ENCODE measurements around the gene VEZT. TPM values are rescaled to one million over a fixed set of nuclear protein-coding genes. Genes with fewer than 3 reads are reported as not detected.
"Not testable (repeated sequence)": the region's sequence is repeated elsewhere in the genome, so short reads cannot be mapped to it uniquely, and the experiment has no call there.

Gene VEZT
- total RNA-seq, 1 experiment from 2014 or later = 107 TPM

DNA sequence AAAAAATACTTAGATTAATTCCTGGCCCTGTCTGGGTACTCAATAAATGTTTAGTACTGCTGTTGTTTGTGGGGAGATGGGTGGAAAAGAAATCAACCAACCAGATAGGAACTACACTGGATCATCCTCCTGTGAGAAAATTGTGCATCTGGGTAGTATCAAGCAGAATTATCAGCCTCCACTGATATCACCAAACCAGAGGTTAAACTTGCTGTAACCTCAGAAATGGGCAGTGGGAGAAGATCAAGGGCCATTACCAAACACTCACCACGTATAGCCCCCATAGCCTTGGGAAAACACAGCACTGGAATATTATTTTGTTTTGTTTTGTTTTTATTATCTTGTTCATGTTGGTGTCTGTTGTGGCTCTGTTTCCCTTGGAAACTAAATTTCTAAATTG, 19.7 kb downstream of the VEZT start:
- ChIA-PET CTCF (no interaction called here), POLR2A (ENCODE audit: low non-redundant PET) (no interaction called here)
- Histone ChIP-seq H3K36me3 (ENCODE audit: insufficient read depth, low read length, poor library complexity, severe bottlenecking) (peaks cover 7% of the 10 kb centered on the region), H3K27me3 (replicated peaks; ENCODE audit: insufficient read depth, low read depth, low read length, poor library complexity) (no peaks in the 10 kb centered on the region), H3K9me3 (ENCODE audit: low read depth, low read length, poor library complexity, severe bottlenecking) (no peaks in the 10 kb centered on the region), H3K4me1 (ENCODE audit: insufficient read depth, low read length, poor library complexity, severe bottlenecking) (no peaks in the 10 kb centered on the region), H3K27ac (ENCODE audit: low read depth, low read length, poor library complexity, severe bottlenecking) (no peak overlapping the region), H3K4me3 (ENCODE audit: low read depth, low read length, poor library complexity, severe bottlenecking) (no peak overlapping the region)
- no peak for TF ChIP-seq EZH2 (IDR thresholded peaks at IDR 0.05; ENCODE audit: borderline replicate concordance, low read depth, low read length, poor library complexity, severe bottlenecking)
- TF ChIP-seq, protein P1, sequence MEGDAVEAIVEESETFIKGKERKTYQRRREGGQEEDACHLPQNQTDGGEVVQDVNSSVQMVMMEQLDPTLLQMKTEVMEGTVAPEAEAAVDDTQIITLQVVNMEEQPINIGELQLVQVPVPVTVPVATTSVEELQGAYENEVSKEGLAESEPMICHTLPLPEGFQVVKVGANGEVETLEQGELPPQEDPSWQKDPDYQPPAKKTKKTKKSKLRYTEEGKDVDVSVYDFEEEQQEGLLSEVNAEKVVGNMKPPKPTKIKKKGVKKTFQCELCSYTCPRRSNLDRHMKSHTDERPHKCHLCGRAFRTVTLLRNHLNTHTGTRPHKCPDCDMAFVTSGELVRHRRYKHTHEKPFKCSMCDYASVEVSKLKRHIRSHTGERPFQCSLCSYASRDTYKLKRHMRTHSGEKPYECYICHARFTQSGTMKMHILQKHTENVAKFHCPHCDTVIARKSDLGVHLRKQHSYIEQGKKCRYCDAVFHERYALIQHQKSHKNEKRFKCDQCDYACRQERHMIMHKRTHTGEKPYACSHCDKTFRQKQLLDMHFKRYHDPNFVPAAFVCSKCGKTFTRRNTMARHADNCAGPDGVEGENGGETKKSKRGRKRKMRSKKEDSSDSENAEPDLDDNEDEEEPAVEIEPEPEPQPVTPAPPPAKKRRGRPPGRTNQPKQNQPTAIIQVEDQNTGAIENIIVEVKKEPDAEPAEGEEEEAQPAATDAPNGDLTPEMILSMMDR (conservative IDR thresholded peaks at IDR 0.05; ENCODE audit: low read depth, low read length) = no peak
- no peak for DNase-seq (ENCODE audit: low spot score)
- intact Hi-C loops (cut with micrococcal nuclease; ENCODE audit: unreplicated experiment) = no loop called here
- no TSS peak for BruUV-seq (replicated peaks)

DNA sequence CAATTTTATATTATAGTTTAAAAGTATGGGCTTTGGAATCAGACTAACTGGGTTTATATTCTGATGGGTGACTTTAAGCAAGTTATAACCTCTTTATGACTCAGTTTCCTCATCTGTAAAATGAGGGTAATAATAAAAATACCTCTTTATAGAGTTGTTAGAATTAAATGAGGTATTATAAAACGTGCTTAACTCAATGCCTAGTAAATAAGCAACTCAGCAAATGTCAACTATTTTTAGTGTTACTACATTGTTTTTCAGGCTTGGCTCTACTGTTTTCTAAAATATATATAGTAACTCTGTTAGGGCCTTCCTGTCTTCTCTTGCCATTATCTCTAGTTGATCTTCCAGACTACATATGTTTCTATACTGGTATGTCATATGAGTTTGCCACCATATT, 20.5 kb downstream of the VEZT start:
- no peak for DNase-seq (ENCODE audit: low spot score)
- Histone ChIP-seq H3K4me3 (ENCODE audit: low read depth, low read length, poor library complexity, severe bottlenecking) (no peak overlapping the region), H3K36me3 (ENCODE audit: insufficient read depth, low read length, poor library complexity, severe bottlenecking) (peaks cover 9% of the 10 kb centered on the region), H3K9me3 (ENCODE audit: low read depth, low read length, poor library complexity, severe bottlenecking) (no peaks in the 10 kb centered on the region), H3K27ac (ENCODE audit: low read depth, low read length, poor library complexity, severe bottlenecking) (no peak overlapping the region), H3K4me1 (ENCODE audit: insufficient read depth, low read length, poor library complexity, severe bottlenecking) (no peaks in the 10 kb centered on the region), H3K27me3 (replicated peaks; ENCODE audit: insufficient read depth, low read depth, low read length, poor library complexity) (no peaks in the 10 kb centered on the region)
- POLR2A ChIA-PET (ENCODE audit: low non-redundant PET) = no interaction called here
- BruUV-seq (replicated peaks) = no TSS peak
- intact Hi-C loops (cut with micrococcal nuclease; ENCODE audit: unreplicated experiment) = no loop called here
- TF ChIP-seq EZH2 (IDR thresholded peaks at IDR 0.05; ENCODE audit: borderline replicate concordance, low read depth, low read length, poor library complexity, severe bottlenecking) = no peak
- TF ChIP-seq, protein P1 (conservative IDR thresholded peaks at IDR 0.05; ENCODE audit: low read depth, low read length) = no peak
- CTCF ChIA-PET = no interaction called here

DNA sequence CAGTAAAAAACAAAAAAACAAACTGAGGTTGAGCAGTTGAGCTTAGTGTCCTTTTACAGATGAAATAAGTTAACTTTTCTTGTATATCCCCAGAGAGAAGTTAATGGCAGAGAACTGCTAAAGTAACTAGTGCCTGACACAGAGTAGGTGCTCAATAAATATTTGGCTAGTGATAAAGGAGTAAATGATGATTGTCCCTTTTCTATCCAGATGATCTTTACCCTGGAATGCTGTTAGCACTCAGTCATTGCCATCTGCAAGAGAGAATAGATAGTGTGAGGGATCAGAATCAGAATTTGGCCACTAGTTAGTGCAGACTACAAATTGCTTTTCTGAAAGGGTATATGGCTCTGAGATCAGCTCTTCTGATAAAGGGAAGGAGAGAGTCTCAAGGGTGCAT, 21.6 kb downstream of the VEZT start:
- Histone ChIP-seq H3K4me3 (ENCODE audit: low read depth, low read length, poor library complexity, severe bottlenecking) (no peak overlapping the region), H3K36me3 (ENCODE audit: insufficient read depth, low read length, poor library complexity, severe bottlenecking) (peaks cover 17% of the 10 kb centered on the region), H3K27me3 (replicated peaks; ENCODE audit: insufficient read depth, low read depth, low read length, poor library complexity) (no peaks in the 10 kb centered on the region), H3K9me3 (ENCODE audit: low read depth, low read length, poor library complexity, severe bottlenecking) (no peaks in the 10 kb centered on the region), H3K4me1 (ENCODE audit: insufficient read depth, low read length, poor library complexity, severe bottlenecking) (no peaks in the 10 kb centered on the region), H3K27ac (ENCODE audit: low read depth, low read length, poor library complexity, severe bottlenecking) (no peak overlapping the region)
- TF ChIP-seq, protein P1 (conservative IDR thresholded peaks at IDR 0.05; ENCODE audit: low read depth, low read length) = no peak
- no peak for TF ChIP-seq EZH2 (IDR thresholded peaks at IDR 0.05; ENCODE audit: borderline replicate concordance, low read depth, low read length, poor library complexity, severe bottlenecking)
- ChIA-PET CTCF (no interaction called here), POLR2A (ENCODE audit: low non-redundant PET) (no interaction called here)
- no TSS peak for BruUV-seq (replicated peaks)
- DNase-seq (ENCODE audit: low spot score) = no peak
- intact Hi-C loops (cut with micrococcal nuclease; ENCODE audit: unreplicated experiment) = no loop called here

DNA sequence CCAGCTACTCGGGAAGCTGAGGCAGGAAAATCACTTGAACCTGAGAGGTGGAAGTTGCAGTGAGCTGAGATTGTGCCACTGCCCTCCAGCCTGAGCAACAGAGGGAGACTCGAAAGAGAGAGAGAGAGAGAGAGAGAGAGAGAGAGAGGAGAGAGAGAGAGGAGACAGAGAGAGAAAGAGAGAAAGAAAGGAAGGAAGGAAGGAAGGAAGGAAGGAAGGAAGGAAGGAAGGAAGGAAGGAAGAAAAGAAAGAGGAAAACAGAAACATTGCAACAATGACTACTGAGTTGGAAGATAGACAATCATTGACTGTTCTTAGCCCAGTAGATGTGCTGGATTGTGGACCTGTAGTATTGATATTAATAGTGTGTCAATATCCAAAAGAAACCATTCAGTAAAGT, 22.2 kb downstream of the VEZT start:
- intact Hi-C loops (cut with micrococcal nuclease; ENCODE audit: unreplicated experiment); BruUV-seq (replicated peaks); H3K4me1 ChIP-seq (ENCODE audit: insufficient read depth, low read length, poor library complexity, severe bottlenecking); POLR2A ChIA-PET (ENCODE audit: low non-redundant PET); H3K27me3 ChIP-seq (replicated peaks; ENCODE audit: insufficient read depth, low read depth, low read length, poor library complexity); H3K4me3 ChIP-seq (ENCODE audit: low read depth, low read length, poor library complexity, severe bottlenecking); DNase-seq (ENCODE audit: low spot score); H3K9me3 ChIP-seq (ENCODE audit: low read depth, low read length, poor library complexity, severe bottlenecking); CTCF ChIA-PET: not testable (repeated sequence)
- peak overlapping the region; percentile 15 for H3K27ac ChIP-seq (ENCODE audit: low read depth, low read length, poor library complexity, severe bottlenecking)
- peaks cover 17% of the 10 kb centered on the region for H3K36me3 ChIP-seq (ENCODE audit: insufficient read depth, low read length, poor library complexity, severe bottlenecking)

All from A673 (cell line).